GM23248 (cell line): Measurements from ENCODE around the gene EPB41L5. TPM values are rescaled to one million over a fixed set of nuclear protein-coding genes. Genes with fewer than 3 reads are reported as not detected.

Experiments used
- DNase-seq: peaks from one replicate; pipeline ENCODE4 v3.0.0-alpha.2; 2015
- H2AFZ ChIP-seq: fragments of 200-600 bp; sonication (generic); 2 replicates; pipeline ENCODE4 v1.6.1; 2016; ENCODE audit warnings: antibody characterized with exemption
- H3F3A ChIP-seq: fragments of 200-600 bp; sonication (generic); 2 replicates; pipeline ENCODE4 v1.6.1; 2016; ENCODE audit warnings: mild to moderate bottlenecking, antibody characterized with exemption, mixed run types; ENCODE audit not compliant: insufficient read depth
- H3K27ac ChIP-seq: fragments of 200-600 bp; sonication (generic); 2 replicates; pipeline ENCODE4 v1.5.1; 2016; ENCODE audit warnings: mild to moderate bottlenecking
- H3K27me3 ChIP-seq: fragments of 200-600 bp; sonication (generic); replicated peaks from 2 replicates; pipeline ENCODE4 v1.6.1; 2016; ENCODE audit warnings: mild to moderate bottlenecking; ENCODE audit not compliant: insufficient read depth
- H3K36me3 ChIP-seq: fragments of 200-600 bp; sonication (generic); 2 replicates; pipeline ENCODE4 v1.6.1; 2016; ENCODE audit warnings: low read depth, mild to moderate bottlenecking
- H3K4me1 ChIP-seq: fragments of 200-600 bp; sonication (generic); 2 replicates; pipeline ENCODE4 v1.6.1; 2016; ENCODE audit warnings: mild to moderate bottlenecking; ENCODE audit not compliant: insufficient read depth
- H3K4me2 ChIP-seq: fragments of 200-600 bp; sonication (generic); one replicate; pipeline ENCODE4 v1.6.1; 2016; ENCODE audit warnings: mild to moderate bottlenecking; ENCODE audit not compliant: unreplicated experiment
- H3K4me3 ChIP-seq: fragments of 200-600 bp; sonication (generic); 2 replicates; pipeline ENCODE4 v1.5.1; 2016; ENCODE audit warnings: mild to moderate bottlenecking
- H3K79me2 ChIP-seq: fragments of 200-600 bp; sonication (generic); 2 replicates; pipeline ENCODE4 v1.6.1; 2016; ENCODE audit warnings: mild to moderate bottlenecking; ENCODE audit not compliant: insufficient read depth
- H3K9ac ChIP-seq: fragments of 200-600 bp; sonication (generic); 2 replicates; pipeline ENCODE4 v1.6.1; 2016; ENCODE audit warnings: mild to moderate bottlenecking
- H3K9me2 ChIP-seq: fragments of 200-600 bp; sonication (generic); 2 replicates; pipeline ENCODE4 v1.6.1; 2016; ENCODE audit warnings: mixed run types, mild to moderate bottlenecking, moderate library complexity; ENCODE audit not compliant: insufficient read depth
- H3K9me3 ChIP-seq: fragments of 200-600 bp; sonication (generic); one replicate; pipeline ENCODE4 v1.6.1; 2017; ENCODE audit warnings: low read depth
- H4K20me1 ChIP-seq: fragments of 200-600 bp; sonication (generic); 2 replicates; pipeline ENCODE4 v1.6.0; 2016; ENCODE audit not compliant: insufficient read depth
- EZH2 ChIP-seq: fragments of 200-600 bp; sonication (generic); IDR thresholded peaks from 2 replicates; pipeline ENCODE4 v1.6.1; 2018; ENCODE audit warnings: antibody characterized with exemption, mild to moderate bottlenecking; ENCODE audit not compliant: insufficient read depth, poor library complexity, severe bottlenecking
- EZH2phosphoT487 ChIP-seq: fragments of 200-600 bp; sonication (generic); IDR thresholded peaks from 2 replicates; pipeline ENCODE4 v1.6.1; 2018; ENCODE audit warnings: antibody characterized with exemption, moderate library complexity, mild to moderate bottlenecking, low read depth; ENCODE audit not compliant: insufficient read depth
- WGBS, 2 experiments: methylation state at CpG; one replicate each; pipeline ENCODE4 v1.1.6; 2015 to 2017; ENCODE audit warnings: low lambda C conversion rate in 2 of 2, low coverage in 1 of 2; ENCODE audit errors: missing lambda C conversion rate in 2 of 2; 5-methylcytosine and 5-hydroxymethylcytosine counted together
- in situ Hi-C: fragments of 300-500 bp; cut with MboI; formaldehyde crosslinking; loops from 2 replicates; pipeline ENCODE4 v1.15.0; 2020
- polyA plus RNA-seq: library from polyadenylated mRNA; unstranded; fragments of >200 nt; fragmentation: Nextera tagmentation; extraction: Ambion mirVana; gene quantifications from 2 replicates; pipeline ENCODE4 v1.2.1, GENCODE V29; 2016
- total RNA-seq: library from RNA; depleted of rRNA; stranded (reverse); fragments of >200 nt; shearing (Covaris generic); gene quantifications from 2 replicates; pipeline ENCODE4 v1.2.3, GENCODE V29; 2014

EPB41L5 gene
- total and polyA plus RNA-seq, 2 experiments from 2014 or later, result 3.0 to 4.0 TPM

- Histone ChIP-seq H3K9ac (no peak overlapping the region), H3F3A (peaks cover 17% of the 10 kb centered on the region), H3K9me3 (no peaks in the 10 kb centered on the region), H2AFZ (no peak overlapping the region), H3K27me3 (no peaks in the 10 kb centered on the region), H3K36me3 (no peaks in the 10 kb centered on the region), H3K4me1 (peaks cover 25% of the 10 kb centered on the region), H3K79me2 (no peaks in the 10 kb centered on the region), H3K4me3 (no peak overlapping the region), H4K20me1 (no peaks in the 10 kb centered on the region), H3K9me2 (no peaks in the 10 kb centered on the region), H3K4me2 (no peak overlapping the region), H3K27ac (no peak overlapping the region)
- 97 to 100% methylated on average over 1 of the region's 1 CpG for WGBS, 2 experiments
- TF ChIP-seq EZH2phosphoT487, result no peak
- TF ChIP-seq EZH2, result no peak
- DNase-seq, result no peak
- in situ Hi-C loops, result no loop called here
These were observed 87.8 kb downstream of the EPB41L5 start for GRCh38 chr2:120100627-120101026.

DNA sequence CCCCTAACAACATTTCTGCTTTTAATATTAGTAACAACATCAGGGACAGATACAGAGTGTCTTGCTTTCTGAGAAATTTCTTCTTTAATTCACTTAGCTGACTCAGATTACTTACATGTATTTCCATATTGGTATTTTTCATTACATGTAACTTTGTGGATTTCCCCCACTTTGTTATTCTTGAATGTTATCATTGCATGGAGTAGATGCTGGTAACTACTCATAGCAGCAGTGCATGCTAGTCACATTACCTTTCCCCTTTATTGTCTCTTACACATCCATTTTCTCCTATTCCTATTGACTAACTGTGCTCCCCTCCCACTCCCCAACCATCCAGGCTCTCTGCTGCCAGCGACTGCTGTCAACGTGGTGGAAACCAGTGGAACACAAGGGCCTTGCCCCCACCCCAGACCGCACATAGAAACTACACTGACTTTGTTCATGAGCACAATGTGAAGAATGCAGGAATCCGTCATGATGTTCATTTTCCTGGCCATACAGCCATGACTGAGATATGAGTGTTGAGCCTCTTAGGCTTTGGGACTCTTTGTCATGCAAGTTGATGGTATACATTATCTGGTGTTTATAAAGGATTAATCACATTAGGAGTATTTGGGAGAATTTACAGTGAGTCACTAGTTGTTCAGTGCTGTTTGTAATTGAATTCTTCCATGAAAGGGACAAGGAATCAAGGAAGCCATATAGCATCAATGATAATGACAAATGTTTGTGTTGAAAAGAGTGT is 91.0 kb downstream of the EPB41L5 start:
- peak overlapping the region; percentile 26 for H3K4me2 ChIP-seq
- no peaks in the 10 kb centered on the region for H3K36me3 ChIP-seq
- DNase-seq, result peak; percentile 95
- no peak overlapping the region for H3K4me3 ChIP-seq
- peak overlapping the region; percentile 76 for H3K27ac ChIP-seq
- in situ Hi-C loops, result no loop called here
- peak overlapping the region; percentile 33; the same call in 1 of the 2 replicates for H3K9ac ChIP-seq
- 0% methylated on average over 4 of the region's 4 CpGs for WGBS, 2 experiments
- no peak overlapping the region for H2AFZ ChIP-seq
- TF ChIP-seq EZH2, result no peak
- TF ChIP-seq EZH2phosphoT487, result peak; percentile 87; the same call in 1 of the 2 replicates
- no peaks in the 10 kb centered on the region for H4K20me1 ChIP-seq
- no peaks in the 10 kb centered on the region for H3K27me3 ChIP-seq
- H3K79me2 ChIP-seq, result no peaks in the 10 kb centered on the region
- peaks cover 45% of the 10 kb centered on the region for H3K4me1 ChIP-seq
- no peaks in the 10 kb centered on the region for H3K9me2 ChIP-seq
- H3K9me3 ChIP-seq, result no peaks in the 10 kb centered on the region
- peaks cover 28% of the 10 kb centered on the region for H3F3A ChIP-seq

GRCh38 chr2:120104772-120105171 is 91.9 kb downstream of the EPB41L5 start:
- TF ChIP-seq EZH2 (no peak), EZH2phosphoT487 (no peak)
- 93 to 96% methylated on average over 1 of the region's 1 CpG for WGBS, 2 experiments
- in situ Hi-C loops, result no loop called here
- no peaks in the 10 kb centered on the region for H4K20me1 ChIP-seq
- no peaks in the 10 kb centered on the region for H3K79me2 ChIP-seq
- no peak overlapping the region for H3K4me3 ChIP-seq
- H3K9me2 ChIP-seq, result no peaks in the 10 kb centered on the region
- H3K27me3 ChIP-seq, result no peaks in the 10 kb centered on the region
- H3K27ac ChIP-seq, result peak overlapping the region; percentile 76; the same call in 1 of the 2 replicates
- no peak overlapping the region for H2AFZ ChIP-seq
- H3F3A ChIP-seq, result peaks cover 35% of the 10 kb centered on the region
- H3K4me1 ChIP-seq, result peaks cover 53% of the 10 kb centered on the region
- peak overlapping the region; percentile 27 for H3K4me2 ChIP-seq
- DNase-seq, result no peak
- no peaks in the 10 kb centered on the region for H3K36me3 ChIP-seq
- H3K9ac ChIP-seq, result no peak overlapping the region
- no peaks in the 10 kb centered on the region for H3K9me3 ChIP-seq

DNA sequence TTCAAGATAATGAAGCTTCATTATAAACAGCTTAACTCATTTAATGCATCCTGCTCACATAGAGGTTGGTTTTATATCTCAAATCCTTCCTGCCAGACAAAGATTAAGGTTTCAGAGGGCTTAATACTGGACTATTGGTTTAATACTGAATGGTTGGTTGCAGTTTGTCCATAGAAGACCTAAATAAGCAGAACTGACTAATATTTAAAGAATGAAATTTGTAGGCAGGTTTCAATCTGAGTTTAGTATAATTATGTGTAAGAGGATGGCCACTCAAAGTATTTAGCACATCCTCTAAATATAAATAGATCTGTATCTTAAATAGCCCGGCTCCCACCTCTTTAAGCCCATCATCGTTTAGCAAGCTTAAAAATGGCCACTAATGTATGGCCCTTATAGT is 92.5 kb downstream of the EPB41L5 start:
- peak overlapping the region; percentile 27 for H3K4me2 ChIP-seq
- WGBS, 2 experiments, result 47 to 49% methylated on average over 2 of the region's 2 CpGs
- H3K9me2 ChIP-seq, result no peaks in the 10 kb centered on the region
- H3K4me3 ChIP-seq, result no peak overlapping the region
- no peak overlapping the region for H3K9ac ChIP-seq
- TF ChIP-seq EZH2 (no peak), EZH2phosphoT487 (no peak)
- no peaks in the 10 kb centered on the region for H3K79me2 ChIP-seq
- no peaks in the 10 kb centered on the region for H3K36me3 ChIP-seq
- DNase-seq, result peak; percentile 4
- peaks cover 53% of the 10 kb centered on the region for H3K4me1 ChIP-seq
- H3K27me3 ChIP-seq, result no peaks in the 10 kb centered on the region
- H3K9me3 ChIP-seq, result no peaks in the 10 kb centered on the region
- H3F3A ChIP-seq, result peaks cover 35% of the 10 kb centered on the region
- no peak overlapping the region for H2AFZ ChIP-seq
- H4K20me1 ChIP-seq, result no peaks in the 10 kb centered on the region
- in situ Hi-C loops, result no loop called here
- H3K27ac ChIP-seq, result no peak overlapping the region

- no peaks in the 10 kb centered on the region for H3K27me3 ChIP-seq
- H3K9ac ChIP-seq, result no peak overlapping the region
- H3K4me2 ChIP-seq, result peak overlapping the region; percentile 50
- no peaks in the 10 kb centered on the region for H3K9me3 ChIP-seq
- H4K20me1 ChIP-seq, result no peaks in the 10 kb centered on the region
- H3K9me2 ChIP-seq, result no peaks in the 10 kb centered on the region
- H2AFZ ChIP-seq, result no peak overlapping the region
- H3K4me1 ChIP-seq, result peaks cover 53% of the 10 kb centered on the region
- H3K4me3 ChIP-seq, result no peak overlapping the region
- peak; percentile 67 for DNase-seq
- in situ Hi-C loops, result no loop called here
- H3K79me2 ChIP-seq, result no peaks in the 10 kb centered on the region
- peaks cover 34% of the 10 kb centered on the region for H3F3A ChIP-seq
- no peaks in the 10 kb centered on the region for H3K36me3 ChIP-seq
- no peak for TF ChIP-seq EZH2phosphoT487
- no peak overlapping the region for H3K27ac ChIP-seq
These were observed 95.2 kb downstream of the EPB41L5 start for GRCh38 chr2:120108049-120108448.
